CD4-positive, alpha-beta memory T cell (primary cell): ENCODE data around the gene CXADR. TPM values are rescaled to one million over a fixed set of nuclear protein-coding genes. Genes with fewer than 3 reads are reported as not detected.

Experiments used
- CTCF ChIA-PET: fragments of 350-600 bp; sonication (Branson Sonifier 250); formaldehyde crosslinking; loops from one replicate; lab custom pipeline; 2021; ENCODE audit warnings: inconsistent platforms; ENCODE audit not compliant: partially characterized antibody; lab: Charles Lee
- POLR2A ChIA-PET: fragments of 350-600 bp; sonication (Branson Sonifier 250); formaldehyde crosslinking; loops from one replicate; lab custom pipeline; 2021; ENCODE audit not compliant: partially characterized antibody; lab: Charles Lee
- DNase-seq, 5 donors: peaks; one replicate each; pipeline versions ENCODE4 v3.0.0 to v3.0.0-alpha.2; 2020 to 2022; ENCODE audit warnings: mixed read lengths in 1 of 5
- H3K27ac ChIP-seq: one replicate; pipeline ENCODE4 v1.7.0; 2013; ENCODE audit warnings: low read depth, low read length
- H3K27me3 ChIP-seq: 2 replicates; pipeline ENCODE4 v1.7.0; 2013; ENCODE audit warnings: mild to moderate bottlenecking, low read length, moderate library complexity; ENCODE audit not compliant: insufficient read depth
- H3K36me3 ChIP-seq: 2 replicates; pipeline ENCODE4 v1.7.0; 2013; ENCODE audit warnings: mild to moderate bottlenecking, low read length, moderate library complexity; ENCODE audit not compliant: insufficient read depth
- H3K4me1 ChIP-seq: 2 replicates; pipeline ENCODE4 v1.7.0; 2013; ENCODE audit warnings: mild to moderate bottlenecking, low read length, moderate library complexity; ENCODE audit not compliant: insufficient read depth
- H3K4me3 ChIP-seq, 2 donors: one replicate each; pipeline ENCODE4 v1.7.0; 2013; ENCODE audit warnings: low read length in 2 of 2, mild to moderate bottlenecking in 1 of 2
- H3K9me3 ChIP-seq, 2 donors: one replicate each; pipeline ENCODE4 v1.7.0; 2013; ENCODE audit warnings: low read length in 2 of 2, control low read depth in 1 of 2; ENCODE audit not compliant: control insufficient read depth in 1 of 2
- H3K27ac Mint-ChIP-seq, 7 donors: one replicate each; pipeline ENCODE4 v1.8.0; 2020 to 2021; ENCODE audit warnings: mixed read lengths in 7 of 7, mild to moderate bottlenecking in 6 of 7, inconsistent platforms in 3 of 7, moderate library complexity in 3 of 7
- H3K27me3 Mint-ChIP-seq, 2 donors: one replicate each; pipeline ENCODE4 v1.8.0; 2020 to 2021; ENCODE audit warnings: mixed read lengths in 2 of 2
- H3K36me3 Mint-ChIP-seq, 2 donors: one replicate each; pipeline ENCODE4 v1.8.0; 2020 to 2021; ENCODE audit warnings: mixed read lengths in 2 of 2, inconsistent platforms in 1 of 2, mild to moderate bottlenecking in 1 of 2
- H3K4me1 Mint-ChIP-seq, 4 donors: one replicate each; pipeline ENCODE4 v1.8.0; 2020 to 2021; ENCODE audit warnings: mixed read lengths in 4 of 4, mild to moderate bottlenecking in 1 of 4
- H3K4me3 Mint-ChIP-seq, 8 donors: one replicate each; pipeline ENCODE4 v1.8.0; 2020 to 2021; ENCODE audit warnings: mixed read lengths in 8 of 8, mild to moderate bottlenecking in 7 of 8, moderate library complexity in 6 of 8, inconsistent platforms in 3 of 8
- H3K9me3 Mint-ChIP-seq, 8 donors: one replicate each; pipeline ENCODE4 v1.8.0; 2020 to 2021; ENCODE audit warnings: mixed read lengths in 8 of 8, mild to moderate bottlenecking in 5 of 8, inconsistent platforms in 3 of 8, moderate library complexity in 1 of 8
- intact Hi-C: fragments of 100-400 bp; cut with micrococcal nuclease; formaldehyde crosslinking; loops from one replicate; pipeline ENCODE4 v1.15.1; 2023
- polyA plus RNA-seq, 2 donors: library from polyadenylated mRNA; unstranded; fragments of 300-500 nt; fragmentation: Illumina TruSeq; gene quantifications; one replicate each; pipeline ENCODE4 v1.2.3, GENCODE V29; 2021
- total RNA-seq, 2 experiments: library from RNA; stranded (reverse); gene quantifications; one replicate each; pipeline ENCODE4 v1.2.3, GENCODE V29; 2021

CXADR gene
- total and polyA plus RNA-seq, 4 experiments from 2014 or later = 0.13 to 1.4 (median 0.82) TPM

- ChIA-PET CTCF (interaction anchor here (1.1 to 1.5 kb wide), 3 partner anchors 31 to 167 kb away, joined by 3 to 6 read pairs (median 5); no protein-coding TSS in a partner anchor), POLR2A (no interaction called here)
- Histone ChIP-seq H3K4me1 (no peaks in the 10 kb centered on the region), H3K36me3 (no peaks in the 10 kb centered on the region), H3K27me3 (no peaks in the 10 kb centered on the region), H3K4me3 (no peak overlapping the region), H3K27ac (no peak overlapping the region), H3K9me3 (no peaks in the 10 kb centered on the region)
- H3K36me3 Mint-ChIP-seq = no peaks in the 10 kb centered on the region
- no peak for DNase-seq
- H3K27me3 Mint-ChIP-seq = peaks cover 0 to 3% of the 10 kb centered on the region in 2 donors
- no peaks in the 10 kb centered on the region for H3K4me1 Mint-ChIP-seq
- no peak overlapping the region for H3K4me3 Mint-ChIP-seq
- intact Hi-C loops = no loop called here
- H3K27ac Mint-ChIP-seq = no peak overlapping the region
- H3K9me3 Mint-ChIP-seq = no peaks in the 10 kb centered on the region
Measured at GRCh38 chr21:17554120-17554519, 41.3 kb downstream of the CXADR start.

DNA sequence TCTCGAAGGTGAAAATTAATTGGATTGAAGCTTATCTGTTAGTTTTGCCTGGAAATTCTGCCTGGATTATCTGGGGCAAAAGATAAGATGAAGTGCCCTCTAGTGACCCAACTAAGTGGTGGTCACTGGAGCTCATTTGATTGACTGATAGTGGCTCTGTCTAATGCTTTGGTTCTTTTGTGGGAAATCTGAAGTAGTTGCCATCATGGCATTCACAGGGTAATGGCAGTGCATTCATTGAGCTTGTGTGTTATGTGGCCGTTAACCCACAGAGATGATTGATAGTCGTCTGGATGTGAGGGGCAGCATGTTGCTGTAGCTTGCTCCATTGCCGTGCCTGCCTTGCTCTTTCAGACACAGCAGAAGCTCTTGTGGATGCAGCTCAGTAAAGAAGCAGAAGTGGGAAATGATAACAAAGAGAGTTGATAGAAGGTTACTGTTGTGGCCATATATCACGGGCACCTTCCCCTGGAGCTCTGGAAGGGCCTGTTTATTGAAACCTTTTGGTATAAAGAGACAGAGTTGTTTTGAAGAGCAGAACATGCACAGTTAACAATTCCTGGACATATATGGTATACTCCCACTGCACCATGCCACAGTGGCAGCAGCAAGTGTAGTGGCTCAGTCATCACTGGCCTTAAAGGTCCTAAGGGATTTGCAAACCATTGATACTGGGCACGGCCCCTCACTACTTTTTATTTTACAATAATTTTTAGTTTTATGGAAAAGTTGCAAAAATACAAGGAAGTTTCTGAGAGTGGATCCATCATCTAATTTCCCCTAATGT, 42.0 kb downstream of the CXADR start:
- Histone ChIP-seq H3K27ac (no peak overlapping the region), H3K27me3 (no peaks in the 10 kb centered on the region), H3K4me1 (no peaks in the 10 kb centered on the region), H3K9me3 (no peaks in the 10 kb centered on the region), H3K4me3 (no peak overlapping the region), H3K36me3 (no peaks in the 10 kb centered on the region)
- Mint-ChIP-seq H3K27me3 (peaks cover 0 to 3% of the 10 kb centered on the region in 2 donors), H3K9me3 (no peaks in the 10 kb centered on the region), H3K36me3 (no peaks in the 10 kb centered on the region), H3K4me3 (no peak overlapping the region), H3K27ac (no peak overlapping the region), H3K4me1 (no peaks in the 10 kb centered on the region)
- ChIA-PET POLR2A (no interaction called here), CTCF (interaction anchor here (1.0 to 1.5 kb wide), 4 partner anchors 29 to 168 kb away, joined by 3 to 6 read pairs (median 4); no protein-coding TSS in a partner anchor)
- intact Hi-C loops = no loop called here
- no peak for DNase-seq

DNA sequence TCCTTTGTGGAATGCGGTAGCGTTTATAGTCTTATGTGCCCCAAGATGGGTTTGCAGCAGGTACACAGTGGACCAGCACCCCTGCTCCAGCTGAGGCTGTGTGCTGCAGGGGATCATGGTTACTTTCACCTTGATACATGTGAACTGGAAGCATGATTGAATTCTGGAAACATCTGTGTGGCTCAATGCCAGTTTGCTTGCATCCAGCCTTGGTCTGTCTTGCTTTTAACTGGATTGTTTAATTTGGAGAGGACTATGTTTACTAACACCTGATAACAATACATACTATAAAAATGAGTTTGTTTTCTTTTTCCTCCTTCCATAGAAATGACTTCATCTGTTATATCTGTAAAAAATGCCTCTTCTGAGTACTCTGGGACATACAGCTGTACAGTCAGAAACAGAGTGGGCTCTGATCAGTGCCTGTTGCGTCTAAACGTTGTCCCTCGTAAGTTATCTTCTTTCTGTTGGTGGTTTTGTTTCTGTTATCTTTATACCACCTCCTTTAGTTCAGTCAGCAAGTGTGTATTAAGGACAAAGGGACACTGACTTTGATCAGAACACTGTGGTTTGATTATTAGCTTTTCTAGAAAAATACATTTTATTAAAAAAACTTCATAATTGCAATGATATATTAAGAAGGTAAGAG, 47.7 kb downstream of the CXADR start:
- intact Hi-C loops = no loop called here
- ChIA-PET POLR2A (no interaction called here), CTCF (interaction anchor here (1.5 kb wide), 1 partner anchor 8 kb away, joined by 4 read pairs; no protein-coding TSS in a partner anchor)
- H3K27ac Mint-ChIP-seq = no peak overlapping the region
- DNase-seq = no peak
- peaks cover 0 to 3% of the 10 kb centered on the region in 2 donors for H3K27me3 Mint-ChIP-seq
- H3K4me3 Mint-ChIP-seq = no peak overlapping the region
- H3K4me1 Mint-ChIP-seq = no peaks in the 10 kb centered on the region
- H3K9me3 Mint-ChIP-seq = no peaks in the 10 kb centered on the region
- no peaks in the 10 kb centered on the region for H3K9me3 ChIP-seq
- H3K27me3 ChIP-seq = no peaks in the 10 kb centered on the region
- no peaks in the 10 kb centered on the region for H3K4me1 ChIP-seq
- H3K27ac ChIP-seq = no peak overlapping the region
- H3K4me3 ChIP-seq = no peak overlapping the region
- peaks cover 0 to 4% of the 10 kb centered on the region in 2 donors for H3K36me3 Mint-ChIP-seq
- H3K36me3 ChIP-seq = no peaks in the 10 kb centered on the region

DNA sequence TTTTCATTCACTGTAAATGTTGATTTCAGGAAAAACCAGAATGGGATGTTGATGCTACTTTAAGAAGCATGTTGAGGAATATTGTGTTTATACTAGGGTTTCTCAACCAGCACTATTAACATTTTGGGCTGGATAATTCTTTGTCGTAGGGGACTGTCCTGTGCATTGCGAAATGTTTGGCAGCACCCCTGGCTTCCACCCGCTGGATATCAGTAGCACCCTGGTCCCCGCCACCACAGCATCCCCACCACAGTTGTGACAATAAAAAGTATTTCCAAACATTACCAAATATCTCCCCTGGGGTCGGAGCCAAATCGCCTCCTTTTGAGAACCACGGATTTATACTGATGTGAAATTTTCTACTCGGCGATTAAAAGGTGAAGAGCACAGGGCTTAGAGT, 57.9 kb downstream of the CXADR start:
- intact Hi-C loops = no loop called here
- ChIA-PET CTCF (no interaction called here), POLR2A (no interaction called here)
- Histone ChIP-seq H3K4me1 (no peaks in the 10 kb centered on the region), H3K4me3 (no peak overlapping the region), H3K36me3 (no peaks in the 10 kb centered on the region), H3K27me3 (no peaks in the 10 kb centered on the region), H3K9me3 (no peaks in the 10 kb centered on the region), H3K27ac (no peak overlapping the region)
- Mint-ChIP-seq H3K36me3 (no peaks in the 10 kb centered on the region), H3K4me3 (no peak overlapping the region), H3K27ac (no peak overlapping the region), H3K9me3 (no peaks in the 10 kb centered on the region), H3K4me1 (no peaks in the 10 kb centered on the region), H3K27me3 (peaks cover 4 to 5% of the 10 kb centered on the region in 2 donors)
- DNase-seq = no peak

DNA sequence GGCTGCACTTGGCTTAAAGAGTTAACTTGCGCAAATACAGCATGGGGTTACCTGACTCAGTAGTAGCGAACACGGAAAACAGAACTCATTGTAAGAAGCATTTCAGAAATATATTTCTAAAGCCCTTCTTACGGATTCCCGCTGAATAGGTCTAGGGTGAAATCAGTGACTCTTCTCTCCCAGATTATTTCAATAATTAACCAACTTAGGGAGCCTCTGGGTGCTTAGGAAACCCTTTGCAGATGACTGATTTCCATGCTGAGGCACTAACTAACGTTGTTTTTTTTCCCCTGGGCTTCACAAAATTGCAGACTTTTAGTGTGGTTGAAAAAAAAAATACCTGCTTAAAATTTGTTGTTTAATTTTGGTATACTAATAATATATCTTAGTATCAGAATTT, 59.6 kb downstream of the CXADR start:
- Mint-ChIP-seq H3K4me1 (no peaks in the 10 kb centered on the region), H3K36me3 (no peaks in the 10 kb centered on the region), H3K27ac (no peak overlapping the region), H3K9me3 (no peaks in the 10 kb centered on the region), H3K27me3 (peaks cover 4 to 5% of the 10 kb centered on the region in 2 donors), H3K4me3 (no peak overlapping the region)
- H3K27me3 ChIP-seq = no peaks in the 10 kb centered on the region
- no peak for DNase-seq
- POLR2A ChIA-PET = no interaction called here
- H3K4me1 ChIP-seq = no peaks in the 10 kb centered on the region
- H3K36me3 ChIP-seq = no peaks in the 10 kb centered on the region
- H3K4me3 ChIP-seq = no peak overlapping the region
- CTCF ChIA-PET = no interaction called here
- H3K9me3 ChIP-seq = no peaks in the 10 kb centered on the region
- intact Hi-C loops = no loop called here
- H3K27ac ChIP-seq = no peak overlapping the region

GRCh38 chr21:17575076-17575475, 62.2 kb downstream of the CXADR start:
- Mint-ChIP-seq H3K4me1 (no peaks in the 10 kb centered on the region), H3K27ac (no peak overlapping the region), H3K27me3 (peaks cover 4 to 5% of the 10 kb centered on the region in 2 donors), H3K9me3 (no peaks in the 10 kb centered on the region), H3K36me3 (no peaks in the 10 kb centered on the region), H3K4me3 (no peak overlapping the region)
- DNase-seq = no peak
- POLR2A ChIA-PET = no interaction called here
- Histone ChIP-seq H3K4me1 (no peaks in the 10 kb centered on the region), H3K36me3 (no peaks in the 10 kb centered on the region), H3K4me3 (no peak overlapping the region), H3K9me3 (no peaks in the 10 kb centered on the region), H3K27me3 (no peaks in the 10 kb centered on the region), H3K27ac (no peak overlapping the region)
- intact Hi-C loops = no loop called here
- CTCF ChIA-PET = interaction anchor here (0.7 to 1.7 kb wide), 3 partner anchors 10 to 189 kb away, joined by 3 to 4 read pairs (median 4); no protein-coding TSS in a partner anchor

- DNase-seq = no peak
- no peaks in the 10 kb centered on the region for H3K9me3 ChIP-seq
- POLR2A ChIA-PET = no interaction called here
- no peaks in the 10 kb centered on the region for H3K27me3 ChIP-seq
- peaks cover 4 to 5% of the 10 kb centered on the region in 2 donors for H3K27me3 Mint-ChIP-seq
- H3K27ac ChIP-seq = no peak overlapping the region
- H3K4me3 ChIP-seq = no peak overlapping the region
- intact Hi-C loops = no loop called here
- no peaks in the 10 kb centered on the region for H3K36me3 Mint-ChIP-seq
- no peaks in the 10 kb centered on the region for H3K4me1 ChIP-seq
- no peak overlapping the region for H3K4me3 Mint-ChIP-seq
- CTCF ChIA-PET = interaction anchor here (0.7 to 1.7 kb wide), 3 partner anchors 9 to 114 kb away, joined by 3 to 4 read pairs (median 3); no protein-coding TSS in a partner anchor
- no peak overlapping the region for H3K27ac Mint-ChIP-seq
- H3K4me1 Mint-ChIP-seq = no peaks in the 10 kb centered on the region
- H3K9me3 Mint-ChIP-seq = no peaks in the 10 kb centered on the region
- no peaks in the 10 kb centered on the region for H3K36me3 ChIP-seq
Measured at GRCh38 chr21:17576080-17576835, 63.4 kb downstream of the CXADR start.
